ENCODE measurements around the gene CRELD1. TPM values are rescaled to one million over a fixed set of nuclear protein-coding genes. Genes with fewer than 3 reads are reported as not detected.

CRELD1 gene
- total RNA-seq, 1 experiment from 2014 or later, result 15.5 TPM

GRCh38 chr3:9915254-9916141 is 18.1 kb upstream of the CRELD1 start:
- Histone ChIP-seq H2AFZ (ENCODE audit: low read length) (peak overlapping the region; percentile 49), H3K9ac (ENCODE audit: extremely low read depth, insufficient read length, low read length) (peak overlapping the region; percentile 17), H3K4ac (ENCODE audit: low read depth, low read length) (no peak overlapping the region), H2BK15ac (ENCODE audit: low read depth, low read length) (no peak overlapping the region), H4K5ac (ENCODE audit: insufficient read length, low read depth, low read length) (no peak overlapping the region), H3K9me3 (ENCODE audit: control insufficient read depth, low read depth, low read length) (no peaks in the 10 kb centered on the region), H3K18ac (ENCODE audit: insufficient read length, low read depth, low read length) (no peak overlapping the region), H3K23ac (ENCODE audit: insufficient read length, low read depth, low read length) (no peak overlapping the region), H4K8ac (replicated peaks; ENCODE audit: insufficient read length, low read depth, low read length) (no peak overlapping the region), H2BK12ac (ENCODE audit: insufficient read length, low read depth, low read length) (no peak overlapping the region), H2BK20ac (ENCODE audit: low read depth, low read length, poor library complexity, severe bottlenecking) (no peak overlapping the region), H2BK120ac (ENCODE audit: low read depth, low read length, poor library complexity, severe bottlenecking) (no peak overlapping the region), H2AK5ac (ENCODE audit: insufficient read length, low read length) (no peak overlapping the region), H3K56ac (ENCODE audit: insufficient read length, low read depth, low read length) (no peak overlapping the region), H3K14ac (ENCODE audit: insufficient read depth, low read length) (peak overlapping the region; percentile 74), H4K91ac (ENCODE audit: insufficient read length, low read depth, low read length) (no peak overlapping the region), H3K4me2 (ENCODE audit: insufficient read depth, insufficient read length, low read length) (peak overlapping the region; percentile 76), H3K79me1 (ENCODE audit: insufficient read depth, low read depth, low read length, poor library complexity, severe bottlenecking) (no peaks in the 10 kb centered on the region), H4K20me1 (ENCODE audit: control insufficient read depth, insufficient read depth, insufficient read length) (no peaks in the 10 kb centered on the region), H3K4me1 (ENCODE audit: insufficient read depth, low read length) (peaks cover 4% of the 10 kb centered on the region; the same call in 1 of the 2 replicates), H3K79me2 (ENCODE audit: insufficient read depth, low read length) (no peaks in the 10 kb centered on the region), H2BK5ac (ENCODE audit: insufficient read length, low read length) (no peak overlapping the region), H3K27me3 (ENCODE audit: insufficient read depth, low read length) (no peaks in the 10 kb centered on the region; the same call in 1 of the 2 replicates), H3T11ph (ENCODE audit: low read length) (no peak overlapping the region), H3K27ac (ENCODE audit: insufficient read length, low read depth, low read length) (no peak overlapping the region), H3K23me2 (ENCODE audit: insufficient read length, low read depth, low read length, poor library complexity, severe bottlenecking) (peaks cover 15% of the 10 kb centered on the region)
- Mint-ChIP-seq H3K9me3 (no peaks in the 10 kb centered on the region; a peak in 2 of 5 replicates), H3K4me1 (peaks cover 15 to 27% of the 10 kb centered on the region in 2 experiments), H3K4me3 (peak overlapping the region; percentile 70 to 80), H3K27me3 (ENCODE audit: low read depth) (peaks cover 17% of the 10 kb centered on the region), H3K27ac (peak overlapping the region in 1 of 3 experiments; percentile 75; a peak in 1 of 7 replicates), H3K36me3 (ENCODE audit: insufficient read depth in 1 of 3, low read depth in 3 of 3) (peaks cover 0 to 5% (median 0%) of the 10 kb centered on the region in 3 experiments; a peak in 1 of 7 replicates)
- no CpG with 5 or more reads among the region's 99 CpGs for WGBS (ENCODE audit: extremely low coverage, insufficient read length, low lambda C conversion rate)
- DNase-seq, result peak; percentile 64
- TF ChIP-seq CTCF (conservative IDR thresholded peaks at IDR 0.05), result peak; percentile 31; the same call in 2 of the 3 replicates
